HUDEP-2 (cell line): ENCODE data around the gene GPR3.
"Not testable (repeated sequence)": the region's sequence is repeated elsewhere in the genome, so short reads cannot be mapped to it uniquely, and the experiment has no call there.

ENCODE experiments used
- DNase-seq, 76 experiments: peaks; one replicate each; lab custom pipeline; 2025; ENCODE audit not compliant: unreplicated experiment in 76 of 76; lab: John Stamatoyannopoulos, UW

GPR3 gene

GRCh38 chr1:27374362-27375086 is 17.9 kb upstream of the GPR3 start, which contains the start of gene FCN3:
Gene FCN3 (minus strand): TSS chr1:27374824. CDS start chr1:27374818, 6 bp downstream.
- no peak for DNase-seq

GRCh38 chr1:27377760-27378495 is 14.5 kb upstream of the GPR3 start:
- DNase-seq, result no peak

GRCh38 chr1:27379564-27380122 is 12.8 kb upstream of the GPR3 start:
- DNase-seq, result peak in 3 of 76 experiments; percentile 14 to 20 (median 17)

DNA sequence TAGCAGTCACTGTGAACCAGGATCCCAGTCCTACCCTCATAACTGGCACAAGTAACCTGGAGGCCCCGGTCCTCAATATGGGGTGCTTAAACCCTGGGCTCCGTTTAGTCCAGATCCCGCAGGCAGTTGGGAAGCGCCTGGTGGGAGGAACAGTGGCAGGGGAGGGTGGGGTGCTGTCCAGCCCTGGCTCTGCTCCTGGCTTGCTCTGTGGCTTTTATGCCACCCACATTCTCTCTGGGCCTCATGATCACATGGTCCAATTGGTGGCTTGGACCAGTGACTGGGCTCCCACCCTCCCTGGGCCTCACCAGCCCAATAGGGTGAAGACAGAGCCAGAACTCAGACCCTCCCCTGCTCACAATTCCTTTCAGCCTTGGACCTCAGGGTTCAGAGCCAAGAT is 12.2 kb upstream of the GPR3 start:
- DNase-seq, result peak in 2 of 76 experiments; percentile 11 to 29

DNA sequence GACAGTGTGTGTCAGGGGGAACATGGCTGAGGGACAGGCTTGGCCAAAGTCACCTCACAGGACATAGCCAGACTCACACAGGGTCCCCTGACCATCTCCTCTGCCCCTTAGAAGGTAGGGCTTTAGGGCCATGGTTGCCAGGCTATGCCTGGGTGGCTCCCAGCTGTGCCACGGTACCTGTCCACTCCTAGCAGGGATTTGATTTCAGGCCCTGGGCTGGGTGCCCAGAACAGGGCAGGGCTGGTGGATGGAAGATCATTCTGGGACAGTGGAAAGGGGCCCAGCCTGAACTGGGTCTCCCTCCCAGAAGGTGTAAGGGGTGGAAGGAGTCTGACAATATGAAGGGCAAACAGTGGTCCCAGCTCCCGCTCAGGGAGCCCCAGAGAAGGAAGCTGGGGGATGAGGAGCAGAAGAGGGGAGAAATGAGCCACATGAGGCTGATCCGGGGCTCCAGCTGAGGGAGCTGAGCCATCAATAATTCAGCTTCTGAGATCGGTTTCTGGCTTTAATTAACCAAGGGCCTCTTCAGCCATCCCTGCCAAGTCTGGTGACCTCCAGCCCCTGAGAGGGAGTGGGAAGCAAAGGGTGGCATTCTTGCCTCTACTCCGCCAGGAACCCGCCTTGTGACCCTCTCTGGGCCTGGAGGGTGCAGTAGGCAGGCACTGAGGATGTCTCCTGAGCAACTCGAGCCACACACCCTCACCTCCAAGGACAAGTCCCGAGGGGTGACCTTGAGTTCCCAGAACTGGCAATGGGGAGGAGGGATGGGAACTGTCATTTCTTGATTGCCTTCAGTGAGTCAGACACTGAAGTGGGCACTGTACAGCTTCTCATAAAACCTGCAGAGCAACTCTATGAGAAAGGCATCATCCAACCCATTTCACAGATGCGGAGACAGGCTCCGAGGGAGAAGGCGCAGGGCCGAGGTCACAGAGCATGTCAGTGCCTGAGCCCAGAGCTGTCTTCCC is 11.4 kb upstream of the GPR3 start:
- DNase-seq, result no peak

DNA sequence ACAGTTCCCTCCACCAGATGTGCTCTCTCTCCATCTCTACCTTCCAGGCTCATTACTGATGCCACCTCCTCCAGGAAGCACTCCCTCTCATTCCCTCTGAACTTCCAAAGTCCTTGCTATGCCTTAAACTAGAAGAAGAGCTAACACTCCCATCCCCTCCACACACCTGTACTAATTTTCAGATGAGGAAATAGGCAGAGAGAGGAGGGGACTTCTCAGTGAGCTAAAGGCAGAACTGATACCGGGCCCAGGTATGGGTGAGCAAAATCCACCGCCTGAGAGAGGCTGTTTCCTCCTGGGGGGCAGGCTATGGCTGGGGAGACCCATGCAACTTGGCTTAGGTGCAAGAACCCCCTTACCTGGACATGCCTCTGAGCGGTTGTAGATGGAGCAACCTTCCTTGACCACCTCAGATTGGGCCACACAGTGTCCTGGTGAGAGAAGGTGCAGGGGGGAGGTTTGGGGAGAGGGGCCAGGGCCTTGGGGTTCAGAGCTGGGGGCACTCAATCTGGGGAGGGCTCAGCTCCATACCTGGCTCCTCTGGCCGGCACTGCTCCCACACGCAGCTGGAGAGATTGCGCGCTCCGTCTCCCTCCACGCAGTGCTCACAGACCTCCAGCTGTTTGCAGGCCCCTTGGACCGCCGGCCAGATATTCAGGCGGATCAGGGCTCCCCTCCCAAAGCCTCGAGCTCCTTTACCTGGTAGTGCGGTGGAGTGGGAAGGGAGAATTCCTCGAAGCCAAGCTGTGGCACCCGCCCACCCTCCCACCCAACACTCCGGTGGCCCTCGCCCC is 10.3 kb upstream of the GPR3 start:
- no peak for DNase-seq

- DNase-seq, result peak in 10 of 76 experiments; percentile 8 to 31 (median 18)
Observed at GRCh38 chr1:27383039-27383605, 9.3 kb upstream of the GPR3 start, which contains the start of gene CD164L2. Gene CD164L2 (minus strand): TSS chr1:27383333. CDS start chr1:27383239, 94 bp downstream.

GRCh38 chr1:27383661-27384060 is 8.8 kb upstream of the GPR3 start:
- DNase-seq, result no peak

- DNase-seq, result not testable (repeated sequence)
Observed at GRCh38 chr1:27384797-27385196, 7.6 kb upstream of the GPR3 start.

- peak in 48 of 76 experiments; percentile 4 to 71 (median 34) for DNase-seq
Observed at GRCh38 chr1:27388337-27389005, 4.0 kb upstream of the GPR3 start.

DNA sequence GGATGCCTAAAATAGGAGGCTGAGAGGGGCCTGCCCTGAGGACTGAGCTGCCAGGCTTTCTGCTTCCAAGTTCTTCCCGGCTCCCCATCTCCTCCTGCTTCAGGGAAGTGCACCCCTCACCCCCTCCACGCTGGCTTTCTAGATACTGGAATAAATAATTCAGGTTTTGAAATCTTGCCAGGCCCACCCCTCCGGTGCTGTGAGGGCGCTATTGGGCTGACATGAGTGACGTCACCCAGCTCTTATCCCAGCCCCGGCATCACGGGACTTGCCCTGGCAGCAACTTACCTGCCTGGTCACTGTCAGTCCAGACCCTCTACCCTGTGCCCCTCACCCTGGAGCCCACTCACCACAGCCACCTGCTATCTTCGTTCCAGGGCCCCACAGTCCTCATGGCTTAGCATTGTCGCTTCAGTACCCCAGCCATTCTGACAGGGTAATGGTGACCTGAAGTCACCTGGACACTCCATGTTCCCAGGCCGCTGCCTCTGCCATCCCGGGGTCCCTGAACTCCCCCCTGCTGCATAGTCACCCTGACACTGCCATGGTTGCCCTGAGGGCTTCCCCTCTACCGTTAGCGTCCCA is 819 bp upstream of the GPR3 start:
- peak in 48 of 76 experiments; percentile 8 to 70 (median 34) for DNase-seq

DNA sequence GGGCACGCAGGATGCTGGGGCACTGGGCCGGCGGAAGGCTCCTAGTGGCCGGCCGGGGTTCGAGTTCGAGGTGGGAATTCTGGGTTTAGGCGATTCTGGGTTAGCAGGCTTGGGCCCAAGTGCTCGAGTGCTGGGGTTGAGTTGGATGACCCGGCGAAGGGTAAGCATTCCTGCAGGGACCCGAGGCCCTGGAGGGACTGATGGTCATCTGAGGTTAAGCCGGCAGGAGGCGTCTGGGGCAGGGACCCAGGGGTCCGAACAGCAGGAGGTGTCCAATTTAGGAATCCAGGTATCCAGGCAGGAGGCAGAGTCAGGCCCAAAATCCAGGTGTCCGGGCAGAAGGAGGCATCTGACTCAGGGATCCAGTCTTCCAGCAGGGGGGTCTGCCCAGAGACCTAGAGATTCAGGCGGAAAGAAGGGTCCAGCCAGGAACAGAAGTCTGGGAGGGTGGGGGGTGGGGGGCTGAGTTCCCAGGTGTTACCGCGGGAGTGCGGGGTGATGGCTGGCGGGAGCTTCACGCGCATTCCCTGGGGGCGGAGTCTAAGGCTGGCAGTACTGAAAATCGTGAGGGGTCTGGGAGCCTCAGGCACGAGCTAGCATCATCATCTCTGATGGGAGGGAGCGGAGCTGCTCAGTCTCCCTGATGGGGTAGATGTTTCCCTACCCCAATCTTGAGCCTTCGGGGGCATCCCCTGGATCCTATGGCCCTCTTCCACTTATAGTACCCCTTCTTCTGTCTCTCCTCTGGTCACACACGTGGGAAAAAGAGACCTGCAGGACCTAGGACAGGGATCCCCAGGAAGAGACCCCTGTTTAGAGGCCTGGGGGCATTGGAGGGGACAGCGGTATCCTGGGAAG is 585 bp downstream of the GPR3 start:
- no peak for DNase-seq

DNA sequence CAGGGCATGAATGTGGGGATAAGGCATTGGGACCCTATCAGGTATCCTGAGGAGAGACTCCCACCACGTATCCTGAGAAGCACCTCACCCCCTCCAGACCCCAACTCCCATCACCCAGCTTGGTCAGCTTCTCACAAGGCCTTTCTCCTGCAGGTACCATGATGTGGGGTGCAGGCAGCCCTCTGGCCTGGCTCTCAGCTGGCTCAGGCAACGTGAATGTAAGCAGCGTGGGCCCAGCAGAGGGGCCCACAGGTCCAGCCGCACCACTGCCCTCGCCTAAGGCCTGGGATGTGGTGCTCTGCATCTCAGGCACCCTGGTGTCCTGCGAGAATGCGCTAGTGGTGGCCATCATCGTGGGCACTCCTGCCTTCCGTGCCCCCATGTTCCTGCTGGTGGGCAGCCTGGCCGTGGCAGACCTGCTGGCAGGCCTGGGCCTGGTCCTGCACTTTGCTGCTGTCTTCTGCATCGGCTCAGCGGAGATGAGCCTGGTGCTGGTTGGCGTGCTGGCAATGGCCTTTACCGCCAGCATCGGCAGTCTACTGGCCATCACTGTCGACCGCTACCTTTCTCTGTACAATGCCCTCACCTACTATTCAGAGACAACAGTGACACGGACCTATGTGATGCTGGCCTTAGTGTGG is 1.3 kb downstream of the GPR3 start:
- no peak for DNase-seq

DNA sequence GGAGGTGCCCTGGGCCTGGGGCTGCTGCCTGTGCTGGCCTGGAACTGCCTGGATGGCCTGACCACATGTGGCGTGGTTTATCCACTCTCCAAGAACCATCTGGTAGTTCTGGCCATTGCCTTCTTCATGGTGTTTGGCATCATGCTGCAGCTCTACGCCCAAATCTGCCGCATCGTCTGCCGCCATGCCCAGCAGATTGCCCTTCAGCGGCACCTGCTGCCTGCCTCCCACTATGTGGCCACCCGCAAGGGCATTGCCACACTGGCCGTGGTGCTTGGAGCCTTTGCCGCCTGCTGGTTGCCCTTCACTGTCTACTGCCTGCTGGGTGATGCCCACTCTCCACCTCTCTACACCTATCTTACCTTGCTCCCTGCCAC is 1.8 kb downstream of the GPR3 start:
- no peak for DNase-seq

GRCh38 chr1:27394925-27395324 is 2.5 kb downstream of the GPR3 start:
- no peak for DNase-seq

- peak in 61 of 76 experiments; percentile 5 to 81 (median 55) for DNase-seq
Observed at GRCh38 chr1:27395441-27396195, 3.2 kb downstream of the GPR3 start.
